ENCODE data around the gene USP6NL. TPM values are rescaled to one million over a fixed set of nuclear protein-coding genes. Genes with fewer than 3 reads are reported as not detected.
A peak's percentile ranks its signal among the peaks of the same experiment; 100 is the strongest.

The USP6NL gene
- total RNA-seq, 1 experiment from 2014 or later = 24.6 TPM

DNA sequence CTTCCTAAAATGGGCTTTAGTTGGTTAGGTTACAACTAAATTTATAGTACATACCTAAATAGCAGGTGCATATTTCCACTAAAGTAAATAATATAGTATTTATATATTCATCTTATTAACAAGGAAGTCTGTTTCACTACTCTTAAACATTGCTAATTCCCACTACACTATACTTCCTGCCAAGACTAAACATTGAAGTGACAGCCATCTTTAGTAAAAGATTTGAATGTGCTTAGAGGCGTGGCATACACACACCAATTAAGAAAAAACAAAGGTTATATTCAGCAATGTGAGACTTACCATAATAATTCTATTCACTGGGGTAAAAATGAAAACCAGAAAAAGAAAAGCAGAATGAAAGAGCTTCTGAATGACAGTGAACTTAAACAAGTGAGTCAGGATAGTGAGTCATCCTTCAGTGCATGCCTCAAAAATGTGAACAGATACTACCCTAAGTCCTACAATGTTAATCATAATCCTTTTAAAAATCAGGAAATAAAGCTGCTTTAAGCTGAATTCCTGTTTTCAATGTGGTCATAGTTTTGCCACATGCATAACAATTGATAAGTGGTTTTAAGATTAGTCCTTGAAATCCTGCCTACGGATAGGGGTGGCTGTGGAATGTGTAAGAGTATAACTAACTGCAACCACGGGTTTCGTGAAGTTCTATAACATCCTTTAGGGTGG lies 59.4 kb downstream of the USP6NL start:
- ATAC-seq = peak; percentile 91
- no TSS peak for BruUV-seq (replicated peaks)

More for the DNA sequence above, 59.4 kb downstream of the USP6NL start:
- H2AFZ ChIP-seq (ENCODE audit: low read depth, low read length, poor library complexity, severe bottlenecking) = no peak overlapping the region
- H3K79me2 ChIP-seq (ENCODE audit: insufficient read depth, low read length) = peaks cover 82% of the 10 kb centered on the region
- POLR2A ChIA-PET = no interaction called here
- CTCF ChIA-PET = interaction anchor here (0.9 kb wide), 1 partner anchor 173 kb away, joined by 3 read pairs; no protein-coding TSS in a partner anchor
- no peaks in the 10 kb centered on the region; the same call in 1 of the 2 replicates for H4K20me1 ChIP-seq (ENCODE audit: insufficient read depth)
- RAD21 ChIA-PET (ENCODE audit: low non-redundant PET in 1 of 2, low total read pairs in 2 of 2, uncharacterized antibody in 2 of 2, unreplicated experiment in 2 of 2) = no interaction called here
- TF ChIP-seq SP1 (IDR thresholded peaks at IDR 0.05; ENCODE audit: low read depth) = peak; percentile 88
- TF ChIP-seq POLR2AphosphoS5 (IDR thresholded peaks at IDR 0.05; ENCODE audit: low read depth, low read length) = peak; percentile 26; the same call in 1 of the 2 replicates
- TF ChIP-seq, protein P1, sequence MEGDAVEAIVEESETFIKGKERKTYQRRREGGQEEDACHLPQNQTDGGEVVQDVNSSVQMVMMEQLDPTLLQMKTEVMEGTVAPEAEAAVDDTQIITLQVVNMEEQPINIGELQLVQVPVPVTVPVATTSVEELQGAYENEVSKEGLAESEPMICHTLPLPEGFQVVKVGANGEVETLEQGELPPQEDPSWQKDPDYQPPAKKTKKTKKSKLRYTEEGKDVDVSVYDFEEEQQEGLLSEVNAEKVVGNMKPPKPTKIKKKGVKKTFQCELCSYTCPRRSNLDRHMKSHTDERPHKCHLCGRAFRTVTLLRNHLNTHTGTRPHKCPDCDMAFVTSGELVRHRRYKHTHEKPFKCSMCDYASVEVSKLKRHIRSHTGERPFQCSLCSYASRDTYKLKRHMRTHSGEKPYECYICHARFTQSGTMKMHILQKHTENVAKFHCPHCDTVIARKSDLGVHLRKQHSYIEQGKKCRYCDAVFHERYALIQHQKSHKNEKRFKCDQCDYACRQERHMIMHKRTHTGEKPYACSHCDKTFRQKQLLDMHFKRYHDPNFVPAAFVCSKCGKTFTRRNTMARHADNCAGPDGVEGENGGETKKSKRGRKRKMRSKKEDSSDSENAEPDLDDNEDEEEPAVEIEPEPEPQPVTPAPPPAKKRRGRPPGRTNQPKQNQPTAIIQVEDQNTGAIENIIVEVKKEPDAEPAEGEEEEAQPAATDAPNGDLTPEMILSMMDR (IDR thresholded peaks at IDR 0.05 in 2 of 3, conservative IDR thresholded peaks at IDR 0.05 in 1 of 3; ENCODE audit: borderline replicate concordance in 1 of 3, insufficient read depth in 1 of 3, low read depth in 2 of 3, low read length in 2 of 3) = no peak
- peak; percentile 96 for TF ChIP-seq JUND (IDR thresholded peaks at IDR 0.05)
- peak; percentile 79; the same call in 1 of the 2 replicates for TF ChIP-seq SIN3A (IDR thresholded peaks at IDR 0.05; ENCODE audit: low read depth)
- peak; percentile 54; the same call in 1 of the 2 replicates for TF ChIP-seq CEBPB (IDR thresholded peaks at IDR 0.05; ENCODE audit: low read depth)
- TF ChIP-seq EZH2phosphoT487 (IDR thresholded peaks at IDR 0.05; ENCODE audit: borderline replicate concordance) = no peak
- no peak for TF ChIP-seq ZNF274 (IDR thresholded peaks at IDR 0.05; ENCODE audit: low read depth, low read length)
- TF ChIP-seq SRF (IDR thresholded peaks at IDR 0.05; ENCODE audit: low read depth) = peak; percentile 42
- 0 out of 2 replicates have a peak, but pooled peaks have one; percentile 19 for TF ChIP-seq RAD21 (IDR thresholded peaks at IDR 0.05; ENCODE audit: low read depth)
- peak; percentile 71; the same call in 1 of the 2 replicates for TF ChIP-seq CBX3 (IDR thresholded peaks at IDR 0.05; ENCODE audit: low read depth)
- TF ChIP-seq, protein P2, sequence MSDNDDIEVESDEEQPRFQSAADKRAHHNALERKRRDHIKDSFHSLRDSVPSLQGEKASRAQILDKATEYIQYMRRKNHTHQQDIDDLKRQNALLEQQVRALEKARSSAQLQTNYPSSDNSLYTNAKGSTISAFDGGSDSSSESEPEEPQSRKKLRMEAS (IDR thresholded peaks at IDR 0.05) = peak; percentile 72; the same call in 1 of the 2 replicates
- peak; percentile 96 for TF ChIP-seq FOSL1 (IDR thresholded peaks at IDR 0.05; ENCODE audit: low read depth)
- peaks cover 0 to 5% of the 10 kb centered on the region in 2 experiments; a peak in 1 of 4 replicates for H3K9me3 ChIP-seq (ENCODE audit: control insufficient read depth in 1 of 2, insufficient read depth in 1 of 2, low read depth in 1 of 2, low read length in 2 of 2)
- H3K9me2 ChIP-seq (ENCODE audit: insufficient read depth) = no peaks in the 10 kb centered on the region
- H3K9ac ChIP-seq (ENCODE audit: low read length) = peak overlapping the region; percentile 52
- H3K27me3 ChIP-seq (ENCODE audit: insufficient read depth, low read length) = no peaks in the 10 kb centered on the region
- peak overlapping the region in 1 of 2 experiments; percentile 20; a peak in 2 of 4 replicates for H3K4me3 ChIP-seq (replicated peaks in 1 of 2; ENCODE audit: low read depth in 1 of 2, low read length in 2 of 2)
- peak overlapping the region; percentile 67 for H3K4me2 ChIP-seq (ENCODE audit: low read length)
- peaks cover 33 to 53% of the 10 kb centered on the region in 2 experiments for H3K4me1 ChIP-seq (ENCODE audit: control insufficient read depth in 1 of 2, insufficient read depth in 2 of 2, low read length in 2 of 2)
- peak; percentile 89 for DNase-seq (ENCODE audit: low read depth, low spot score)
- intact Hi-C loops (cut with micrococcal nuclease) = no loop called here
- H3K27ac ChIP-seq (ENCODE audit: low read depth, low read length) = peak overlapping the region; percentile 80
- H3K36me3 ChIP-seq (ENCODE audit: control insufficient read depth in 1 of 2, insufficient read depth in 2 of 2, low read length in 2 of 2) = 0 out of 4 replicates have a peak, but pooled peaks cover 0 to 4% of the 10 kb centered on the region in 2 experiments
